Measurements from ENCODE around the gene APEX1. TPM values are rescaled to one million over a fixed set of nuclear protein-coding genes. Genes with fewer than 3 reads are reported as not detected.
"Not testable (repeated sequence)": the region's sequence is repeated elsewhere in the genome, so short reads cannot be mapped to it uniquely, and the experiment has no call there.

Gene APEX1
- total RNA-seq, 6 donors from 2014 or later = 81.5 to 134 (median 119) TPM

DNA sequence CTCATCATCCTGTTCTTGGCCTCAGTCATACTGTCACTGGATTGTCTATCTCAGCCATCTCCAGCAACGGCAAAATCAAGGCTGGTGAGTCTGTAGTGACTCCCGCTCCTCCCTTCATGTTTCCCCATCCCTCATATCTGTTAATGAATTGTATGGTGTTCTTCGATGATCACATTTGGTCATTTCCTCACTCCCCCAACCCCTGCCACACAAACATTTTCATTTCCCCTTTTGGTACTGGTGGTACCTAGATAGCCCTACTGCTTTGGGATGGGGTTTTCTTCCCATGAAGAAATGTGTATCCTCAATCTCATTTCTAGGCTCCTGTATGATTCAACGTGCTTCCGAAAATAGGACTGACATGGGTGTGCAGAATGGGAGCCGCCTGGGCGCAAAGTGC is 16.4 kb upstream of the APEX1 start:
- no peaks in the 10 kb centered on the region for H3K36me3 ChIP-seq
- TF ChIP-seq POLR2AphosphoS5 (IDR thresholded peaks at IDR 0.05) = no peak
- TF ChIP-seq, protein P1, sequence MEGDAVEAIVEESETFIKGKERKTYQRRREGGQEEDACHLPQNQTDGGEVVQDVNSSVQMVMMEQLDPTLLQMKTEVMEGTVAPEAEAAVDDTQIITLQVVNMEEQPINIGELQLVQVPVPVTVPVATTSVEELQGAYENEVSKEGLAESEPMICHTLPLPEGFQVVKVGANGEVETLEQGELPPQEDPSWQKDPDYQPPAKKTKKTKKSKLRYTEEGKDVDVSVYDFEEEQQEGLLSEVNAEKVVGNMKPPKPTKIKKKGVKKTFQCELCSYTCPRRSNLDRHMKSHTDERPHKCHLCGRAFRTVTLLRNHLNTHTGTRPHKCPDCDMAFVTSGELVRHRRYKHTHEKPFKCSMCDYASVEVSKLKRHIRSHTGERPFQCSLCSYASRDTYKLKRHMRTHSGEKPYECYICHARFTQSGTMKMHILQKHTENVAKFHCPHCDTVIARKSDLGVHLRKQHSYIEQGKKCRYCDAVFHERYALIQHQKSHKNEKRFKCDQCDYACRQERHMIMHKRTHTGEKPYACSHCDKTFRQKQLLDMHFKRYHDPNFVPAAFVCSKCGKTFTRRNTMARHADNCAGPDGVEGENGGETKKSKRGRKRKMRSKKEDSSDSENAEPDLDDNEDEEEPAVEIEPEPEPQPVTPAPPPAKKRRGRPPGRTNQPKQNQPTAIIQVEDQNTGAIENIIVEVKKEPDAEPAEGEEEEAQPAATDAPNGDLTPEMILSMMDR (IDR thresholded peaks at IDR 0.05) = no peak
- TF ChIP-seq EP300 (IDR thresholded peaks at IDR 0.05) = no peak
- TF ChIP-seq POLR2A (IDR thresholded peaks at IDR 0.05) = no peak
- WGBS, 2 donors = 87% methylated on average over 7 of the region's 7 CpGs
- no peak overlapping the region for H3K4me3 ChIP-seq
- peaks cover 0 to 4% (median 0%) of the 10 kb centered on the region in 4 donors for H3K4me1 ChIP-seq
- ATAC-seq (ENCODE audit: low FRiP score in 2 of 2) (no peak), DNase-seq (no peak)
- no peaks in the 10 kb centered on the region for H3K9me3 ChIP-seq
- no peak overlapping the region for H3K27ac ChIP-seq
- H3K27me3 ChIP-seq = no peaks in the 10 kb centered on the region

DNA sequence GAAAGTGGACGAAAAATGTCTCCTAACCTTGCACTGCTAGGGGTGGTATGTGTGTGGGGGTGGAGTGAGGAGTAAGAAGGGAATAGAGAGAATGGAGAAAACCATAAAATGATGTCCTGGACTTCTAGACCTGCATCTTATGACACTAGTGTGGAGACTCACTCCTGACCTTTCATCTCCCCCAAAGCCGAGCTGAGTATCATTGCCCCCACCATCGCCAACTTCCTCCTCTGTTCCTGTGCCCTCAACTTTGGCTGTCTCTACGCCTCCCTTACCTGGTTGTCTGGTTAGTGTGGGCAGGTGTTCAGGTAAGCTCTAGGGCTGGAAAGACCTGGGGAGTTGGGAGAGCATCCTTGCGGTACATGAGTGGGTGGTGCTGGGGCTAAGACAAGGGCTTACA is 14.6 kb upstream of the APEX1 start:
- DNase-seq (no peak), ATAC-seq (ENCODE audit: low FRiP score in 2 of 2) (no peak)
- WGBS, 2 donors = 84 to 87% methylated on average over 4 to 5 of the region's 5 CpGs
- no peak overlapping the region for H3K27ac ChIP-seq
- no peaks in the 10 kb centered on the region for H3K9me3 ChIP-seq
- H3K36me3 ChIP-seq = peaks cover 0 to 9% (median under 1%) of the 10 kb centered on the region in 4 donors
- H3K4me3 ChIP-seq = no peak overlapping the region
- no peaks in the 10 kb centered on the region for H3K27me3 ChIP-seq
- peaks cover 0 to 4% (median 0%) of the 10 kb centered on the region in 4 donors for H3K4me1 ChIP-seq
- TF ChIP-seq POLR2A (IDR thresholded peaks at IDR 0.05) (no peak), EP300 (IDR thresholded peaks at IDR 0.05) (no peak), POLR2AphosphoS5 (IDR thresholded peaks at IDR 0.05) (no peak)
- TF ChIP-seq, protein P1 (IDR thresholded peaks at IDR 0.05) = no peak

DNA sequence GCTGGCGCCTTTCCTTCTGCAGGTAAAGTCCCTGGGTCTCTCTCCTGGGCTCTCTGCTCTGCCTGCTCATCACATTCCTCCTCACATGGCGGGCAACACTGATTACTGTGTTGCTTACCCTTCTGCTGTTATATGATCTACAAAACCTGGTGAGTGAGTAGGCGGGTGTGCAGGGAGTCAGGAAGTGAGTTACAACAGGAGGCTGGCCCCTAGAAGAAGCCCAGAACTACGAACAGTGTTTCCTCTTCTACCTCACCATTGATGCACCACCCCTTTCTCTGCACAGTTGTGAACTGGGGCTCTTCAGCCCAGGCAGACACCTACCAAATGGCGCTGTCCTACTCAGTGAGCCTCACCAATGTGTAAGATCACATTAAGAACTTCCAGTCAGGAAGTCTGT is 14.1 kb upstream of the APEX1 start:
- Histone ChIP-seq H3K27me3 (no peaks in the 10 kb centered on the region), H3K27ac (no peak overlapping the region), H3K36me3 (peaks cover under 1 to 11% (median 4%) of the 10 kb centered on the region in 4 donors), H3K4me3 (no peak overlapping the region), H3K9me3 (no peaks in the 10 kb centered on the region), H3K4me1 (peaks cover 0 to 4% (median 0%) of the 10 kb centered on the region in 4 donors)
- 68 to 70% methylated on average over 5 of the region's 5 CpGs for WGBS, 2 donors
- ATAC-seq (ENCODE audit: low FRiP score in 2 of 2) (no peak), DNase-seq (no peak)
- TF ChIP-seq POLR2A (IDR thresholded peaks at IDR 0.05) = no peak
- no peak for TF ChIP-seq POLR2AphosphoS5 (IDR thresholded peaks at IDR 0.05)
- TF ChIP-seq, protein P1 (IDR thresholded peaks at IDR 0.05) = no peak
- TF ChIP-seq EP300 (IDR thresholded peaks at IDR 0.05) = no peak

DNA sequence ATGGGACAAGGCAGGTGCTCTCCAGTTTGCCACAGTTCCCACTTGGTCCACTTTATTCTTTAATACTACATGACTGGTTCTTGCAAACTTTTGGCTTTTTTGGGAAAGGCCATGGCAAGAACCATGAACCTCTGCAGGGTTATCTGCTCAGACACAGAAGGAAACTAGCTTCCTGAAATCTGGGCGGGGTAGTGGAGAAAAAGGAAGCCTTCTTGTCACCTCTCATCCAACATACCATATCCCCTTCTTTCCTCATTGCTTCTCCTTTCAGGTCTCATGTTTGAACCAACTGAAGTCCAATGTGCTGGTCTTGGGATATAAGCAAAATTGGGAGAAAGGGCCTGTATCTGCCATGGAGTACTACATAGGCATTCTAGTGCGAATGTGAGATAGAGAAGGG is 13.6 kb upstream of the APEX1 start:
- H3K9me3 ChIP-seq = no peaks in the 10 kb centered on the region
- no peak for DNase-seq
- no peak for ATAC-seq (ENCODE audit: low FRiP score in 2 of 2)
- peaks cover 0 to 4% (median 0%) of the 10 kb centered on the region in 4 donors for H3K4me1 ChIP-seq
- H3K27me3 ChIP-seq = no peaks in the 10 kb centered on the region
- no peak overlapping the region for H3K4me3 ChIP-seq
- H3K36me3 ChIP-seq = peaks cover 7 to 17% (median 10%) of the 10 kb centered on the region in 4 donors
- TF ChIP-seq, protein P1 (IDR thresholded peaks at IDR 0.05) = no peak
- TF ChIP-seq POLR2AphosphoS5 (IDR thresholded peaks at IDR 0.05) (no peak), EP300 (IDR thresholded peaks at IDR 0.05) (no peak), POLR2A (IDR thresholded peaks at IDR 0.05) (no peak)
- H3K27ac ChIP-seq = no peak overlapping the region
- 70 to 76% methylated on average over 2 of the region's 2 CpGs for WGBS, 2 donors

DNA sequence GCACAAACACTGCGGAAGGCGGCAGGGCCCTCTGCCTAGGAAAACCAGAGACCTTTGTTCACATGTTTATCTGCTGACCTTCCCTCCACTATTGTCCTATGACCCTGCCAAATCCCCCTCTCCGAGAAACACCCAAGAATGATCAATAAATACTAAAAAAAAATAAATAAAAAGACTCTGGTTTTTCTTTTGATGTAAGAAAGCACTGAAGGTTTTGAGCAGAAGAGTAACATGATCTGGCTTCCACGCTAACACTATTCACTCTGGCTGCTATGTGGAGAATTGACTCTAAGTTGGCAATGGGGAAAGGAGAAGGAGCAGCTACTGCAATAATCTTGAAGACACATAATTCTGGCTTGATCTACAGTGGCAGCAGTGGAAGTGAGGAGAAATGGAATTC is 11.4 kb upstream of the APEX1 start:
- peaks cover 21 to 39% (median 32%) of the 10 kb centered on the region in 4 donors for H3K36me3 ChIP-seq
- ATAC-seq (ENCODE audit: low FRiP score in 2 of 2); DNase-seq; H3K4me1 ChIP-seq; H3K9me3 ChIP-seq; H3K27me3 ChIP-seq; H3K4me3 ChIP-seq: not testable (repeated sequence)
- 49 to 85% methylated on average over 3 to 4 of the region's 4 CpGs for WGBS, 2 donors
- H3K27ac ChIP-seq = peak overlapping the region in 1 of 4 donors; percentile 1

All from upper lobe of left lung (tissue), 6 donors.